ENCODE measurements around the gene ADAP1. TPM values are rescaled to one million over a fixed set of nuclear protein-coding genes. Genes with fewer than 3 reads are reported as not detected.
A peak's percentile ranks its signal among the peaks of the same experiment; 100 is the strongest.

ADAP1 gene
- total and polyA plus RNA-seq, 2 of the 13 experiments (the other 11 are each of a cell fraction or from before 2014, with no cell fraction given), result 10.5 to 24.6 TPM

DNA sequence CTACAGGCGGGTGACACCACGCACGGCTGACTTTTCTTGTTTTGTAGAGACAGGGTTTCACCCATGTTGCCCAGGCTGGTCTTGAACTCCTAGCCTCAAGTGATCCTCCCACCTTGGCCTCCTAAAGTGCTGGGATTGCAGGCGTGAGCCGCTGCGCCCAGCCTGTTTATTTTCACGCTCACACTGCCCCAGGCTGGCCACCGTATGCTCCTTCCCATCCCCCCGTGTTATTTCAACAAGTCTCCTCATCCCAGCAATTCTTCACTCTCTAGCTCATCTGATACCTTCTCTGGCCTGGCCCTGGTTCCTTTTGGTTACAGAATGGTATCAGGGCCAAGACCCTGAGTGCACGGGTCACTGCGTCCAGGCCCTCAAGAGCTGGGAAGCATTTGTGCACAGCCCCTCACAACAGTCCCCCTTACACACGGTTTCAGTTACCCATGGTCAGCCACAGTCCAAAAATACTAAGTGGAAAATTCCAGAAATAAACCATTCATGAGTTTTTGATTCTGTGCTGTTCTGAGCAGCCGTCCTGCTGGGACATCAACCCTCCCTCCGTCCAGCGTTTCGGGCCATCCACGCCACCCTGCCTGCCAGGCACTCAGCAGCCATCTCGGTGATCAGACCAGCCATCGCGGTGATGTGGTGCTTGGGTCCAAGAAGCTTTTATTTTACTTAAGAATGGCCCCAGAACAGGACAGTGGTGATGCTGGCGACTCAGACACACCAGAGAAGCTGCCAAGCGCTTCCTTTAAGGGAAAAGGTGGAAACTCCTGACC is 12.0 kb upstream of the ADAP1 start:
- no peak for ATAC-seq
- no peaks in the 10 kb centered on the region for H3K9me3 ChIP-seq (ENCODE audit: low read length)
- H3K27me3 ChIP-seq (ENCODE audit: control insufficient read depth in 1 of 2, insufficient read depth in 2 of 2, low read length in 2 of 2), result no peaks in the 10 kb centered on the region
- intact Hi-C loops (cut with micrococcal nuclease; ENCODE audit: unreplicated experiment) (no loop called here), in situ Hi-C loops (cut with HindIII; ENCODE audit: extremely low pct_ligation_motif_present, low pct_unique_long_range_greater_than_20kb) (no loop called here)
- no peak overlapping the region for H3K4me2 ChIP-seq (ENCODE audit: low read depth, low read length)
- WGBS (ENCODE audit: low lambda C conversion rate), result 92% methylated on average over 22 of the region's 22 CpGs
- DNase-seq (ENCODE audit: low spot score), result no peak
- no peak overlapping the region for H3K4me3 ChIP-seq (replicated peaks in 1 of 3; ENCODE audit: insufficient read depth in 1 of 3, low read depth in 2 of 3, low read length in 3 of 3)
- no peak for FAIRE-seq
- no peak overlapping the region for H2AFZ ChIP-seq (ENCODE audit: low read length)
- H3K27ac ChIP-seq (ENCODE audit: extremely low read length, insufficient read depth, low read length), result peak overlapping the region; percentile 15
- BruUV-seq (replicated peaks), result no TSS peak
- CTCF ChIA-PET (ENCODE audit: low intra/inter-chr PET ratio, low total read pairs), result no interaction called here
- no peak overlapping the region for H3K9ac ChIP-seq (ENCODE audit: insufficient read depth, low read depth, low read length)
- H3K36me3 ChIP-seq (replicated peaks in 1 of 2; ENCODE audit: control insufficient read depth in 1 of 2, insufficient read depth in 2 of 2, low read length in 2 of 2), result peaks cover 14 to 41% of the 10 kb centered on the region in 2 experiments
- H3K4me1 ChIP-seq (ENCODE audit: insufficient read depth, low read length), result peaks cover 49% of the 10 kb centered on the region
- POLR2A ChIA-PET, result interaction anchor here (0.9 to 4.5 kb wide), 8 partner anchors 8 to 65 kb away, joined by 3 to 48 read pairs (median 12); partner anchors contain the start of genes COX19 and CYP2W1
- peaks cover 18% of the 10 kb centered on the region; the same call in 1 of the 2 replicates for H4K20me1 ChIP-seq (ENCODE audit: insufficient read depth, low read length)
- peaks cover 19% of the 10 kb centered on the region for H3K79me2 ChIP-seq (ENCODE audit: insufficient read depth, low read length)
- TF ChIP-seq SSRP1 (CRISPR knock-in tag; IDR thresholded peaks at IDR 0.05) (peak; percentile 38; the same call in 1 of the 2 replicates), CBX2 (IDR thresholded peaks at IDR 0.05; ENCODE audit: low read depth, low read length) (no peak), CBX2 (CRISPR knock-in tag; IDR thresholded peaks at IDR 0.05; ENCODE audit: low read depth) (no peak), ZNF770 (CRISPR knock-in tag; IDR thresholded peaks at IDR 0.05) (peak; percentile 48; the same call in 1 of the 2 replicates), ZBTB20 (CRISPR knock-in tag; IDR thresholded peaks at IDR 0.05; ENCODE audit: borderline replicate concordance, low read depth) (no peak), GABPB1 (CRISPR knock-in tag; IDR thresholded peaks at IDR 0.05) (0 out of 2 replicates have a peak, but pooled peaks have one; percentile 5), ZNF574 (CRISPR knock-in tag; IDR thresholded peaks at IDR 0.05) (0 out of 2 replicates have a peak, but pooled peaks have one; percentile 28), POLR2G (IDR thresholded peaks at IDR 0.05; ENCODE audit: low read depth, low read length) (peak; percentile 62), AGO2 (optimal IDR thresholded peaks at IDR 0.05; ENCODE audit: low read depth, low read length) (peak; percentile 4), ZSCAN21 (CRISPR knock-in tag; IDR thresholded peaks at IDR 0.05; ENCODE audit: borderline replicate concordance) (0 out of 2 replicates have a peak, but pooled peaks have one; percentile 22), AKAP8 (CRISPR knock-in tag; IDR thresholded peaks at IDR 0.05) (peak; percentile 24; the same call in 1 of the 2 replicates), NFE2L1 (CRISPR knock-in tag; IDR thresholded peaks at IDR 0.05; ENCODE audit: borderline replicate concordance) (no peak)
- TF ChIP-seq, protein P1, sequence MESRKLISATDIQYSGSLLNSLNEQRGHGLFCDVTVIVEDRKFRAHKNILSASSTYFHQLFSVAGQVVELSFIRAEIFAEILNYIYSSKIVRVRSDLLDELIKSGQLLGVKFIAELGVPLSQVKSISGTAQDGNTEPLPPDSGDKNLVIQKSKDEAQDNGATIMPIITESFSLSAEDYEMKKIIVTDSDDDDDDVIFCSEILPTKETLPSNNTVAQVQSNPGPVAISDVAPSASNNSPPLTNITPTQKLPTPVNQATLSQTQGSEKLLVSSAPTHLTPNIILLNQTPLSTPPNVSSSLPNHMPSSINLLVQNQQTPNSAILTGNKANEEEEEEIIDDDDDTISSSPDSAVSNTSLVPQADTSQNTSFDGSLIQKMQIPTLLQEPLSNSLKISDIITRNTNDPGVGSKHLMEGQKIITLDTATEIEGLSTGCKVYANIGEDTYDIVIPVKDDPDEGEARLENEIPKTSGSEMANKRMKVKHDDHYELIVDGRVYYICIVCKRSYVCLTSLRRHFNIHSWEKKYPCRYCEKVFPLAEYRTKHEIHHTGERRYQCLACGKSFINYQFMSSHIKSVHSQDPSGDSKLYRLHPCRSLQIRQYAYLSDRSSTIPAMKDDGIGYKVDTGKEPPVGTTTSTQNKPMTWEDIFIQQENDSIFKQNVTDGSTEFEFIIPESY (CRISPR knock-in tag; IDR thresholded peaks at IDR 0.05), result peak; percentile 83
